Measurements from ENCODE around the gene CST3. TPM values are rescaled to one million over a fixed set of nuclear protein-coding genes. Genes with fewer than 3 reads are reported as not detected.

Gene CST3
- total RNA-seq, 1 experiment from 2014 or later, result 158 TPM

DNA sequence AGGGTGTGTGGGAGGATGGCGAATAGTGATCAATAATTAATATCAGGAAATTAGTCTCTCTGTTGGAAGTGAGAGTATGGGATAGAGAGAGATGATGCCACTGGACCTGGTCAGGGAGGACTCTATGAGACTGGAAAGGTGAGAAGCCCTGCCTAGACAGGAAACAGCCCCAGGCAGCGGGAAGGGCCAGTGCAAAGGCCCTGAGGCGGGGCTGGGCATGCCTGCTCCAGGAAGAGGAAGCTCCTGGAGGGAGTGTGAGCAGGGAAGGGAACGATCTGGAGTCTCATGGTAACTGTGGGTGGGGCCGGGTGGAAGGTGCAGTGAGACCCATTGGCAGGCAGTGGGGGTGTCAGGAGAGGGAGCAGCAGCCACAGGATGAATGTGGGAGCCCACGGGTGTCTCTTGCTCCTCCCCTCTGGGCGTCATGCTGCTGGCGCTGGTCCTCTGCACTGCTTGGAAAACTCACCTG, 1.8 kb upstream of the CST3 start:
- CTCF ChIA-PET, result no interaction called here
- Histone ChIP-seq H3K27ac (ENCODE audit: low read length) (no peak overlapping the region), H3K4me3 (ENCODE audit: low read depth in 2 of 2, low read length in 2 of 2) (no peak overlapping the region), H3K4me1 (ENCODE audit: control insufficient read depth, insufficient read depth, low read length) (peaks cover 8% of the 10 kb centered on the region), H3K36me3 (ENCODE audit: control insufficient read depth, insufficient read depth, low read length) (no peaks in the 10 kb centered on the region), H3K27me3 (ENCODE audit: control insufficient read depth, insufficient read depth, low read length) (no peaks in the 10 kb centered on the region), H3K9me3 (ENCODE audit: control insufficient read depth, insufficient read depth, low read depth, low read length) (no peaks in the 10 kb centered on the region)
- TF ChIP-seq POLR2AphosphoS5 (IDR thresholded peaks at IDR 0.05; ENCODE audit: low read depth, low read length) (no peak), TCF7L2 (IDR thresholded peaks at IDR 0.05; ENCODE audit: low read depth, low read length) (no peak), SIN3A (IDR thresholded peaks at IDR 0.05; ENCODE audit: borderline replicate concordance, insufficient read depth, low read depth, low read length) (no peak), CTCF (IDR thresholded peaks at IDR 0.05) (no peak)
- TF ChIP-seq, protein P1, sequence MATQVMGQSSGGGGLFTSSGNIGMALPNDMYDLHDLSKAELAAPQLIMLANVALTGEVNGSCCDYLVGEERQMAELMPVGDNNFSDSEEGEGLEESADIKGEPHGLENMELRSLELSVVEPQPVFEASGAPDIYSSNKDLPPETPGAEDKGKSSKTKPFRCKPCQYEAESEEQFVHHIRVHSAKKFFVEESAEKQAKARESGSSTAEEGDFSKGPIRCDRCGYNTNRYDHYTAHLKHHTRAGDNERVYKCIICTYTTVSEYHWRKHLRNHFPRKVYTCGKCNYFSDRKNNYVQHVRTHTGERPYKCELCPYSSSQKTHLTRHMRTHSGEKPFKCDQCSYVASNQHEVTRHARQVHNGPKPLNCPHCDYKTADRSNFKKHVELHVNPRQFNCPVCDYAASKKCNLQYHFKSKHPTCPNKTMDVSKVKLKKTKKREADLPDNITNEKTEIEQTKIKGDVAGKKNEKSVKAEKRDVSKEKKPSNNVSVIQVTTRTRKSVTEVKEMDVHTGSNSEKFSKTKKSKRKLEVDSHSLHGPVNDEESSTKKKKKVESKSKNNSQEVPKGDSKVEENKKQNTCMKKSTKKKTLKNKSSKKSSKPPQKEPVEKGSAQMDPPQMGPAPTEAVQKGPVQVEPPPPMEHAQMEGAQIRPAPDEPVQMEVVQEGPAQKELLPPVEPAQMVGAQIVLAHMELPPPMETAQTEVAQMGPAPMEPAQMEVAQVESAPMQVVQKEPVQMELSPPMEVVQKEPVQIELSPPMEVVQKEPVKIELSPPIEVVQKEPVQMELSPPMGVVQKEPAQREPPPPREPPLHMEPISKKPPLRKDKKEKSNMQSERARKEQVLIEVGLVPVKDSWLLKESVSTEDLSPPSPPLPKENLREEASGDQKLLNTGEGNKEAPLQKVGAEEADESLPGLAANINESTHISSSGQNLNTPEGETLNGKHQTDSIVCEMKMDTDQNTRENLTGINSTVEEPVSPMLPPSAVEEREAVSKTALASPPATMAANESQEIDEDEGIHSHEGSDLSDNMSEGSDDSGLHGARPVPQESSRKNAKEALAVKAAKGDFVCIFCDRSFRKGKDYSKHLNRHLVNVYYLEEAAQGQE (IDR thresholded peaks at IDR 0.05; ENCODE audit: insufficient read depth in 1 of 2, low read depth in 2 of 2, low read length in 1 of 2), result no peak
- POLR2A ChIA-PET, result no interaction called here
- intact Hi-C loops (cut with micrococcal nuclease; ENCODE audit: unreplicated experiment), result no loop called here
- ATAC-seq (no peak), DNase-seq (ENCODE audit: low read depth, low spot score) (no peak)
- in situ Hi-C loops (cut with HindIII; ENCODE audit: low pct_unique_long_range_greater_than_20kb, low sequenced_read_pairs), result no loop called here
- no TSS peak for BruUV-seq (replicated peaks)

GRCh38 chr20:23638309-23638708, 554 bp upstream of the CST3 start:
- in situ Hi-C loops (cut with HindIII; ENCODE audit: low pct_unique_long_range_greater_than_20kb, low sequenced_read_pairs) (no loop called here), intact Hi-C loops (cut with micrococcal nuclease; ENCODE audit: unreplicated experiment) (no loop called here)
- H3K4me1 ChIP-seq (ENCODE audit: control insufficient read depth, insufficient read depth, low read length), result peaks cover 8% of the 10 kb centered on the region
- no peaks in the 10 kb centered on the region for H3K27me3 ChIP-seq (ENCODE audit: control insufficient read depth, insufficient read depth, low read length)
- no peak for DNase-seq (ENCODE audit: low read depth, low spot score)
- ChIA-PET CTCF (no interaction called here), POLR2A (no interaction called here)
- no TSS peak for BruUV-seq (replicated peaks)
- no peaks in the 10 kb centered on the region for H3K9me3 ChIP-seq (ENCODE audit: control insufficient read depth, insufficient read depth, low read depth, low read length)
- H3K27ac ChIP-seq (ENCODE audit: low read length), result no peak overlapping the region
- no peak overlapping the region for H3K4me3 ChIP-seq (ENCODE audit: low read depth in 2 of 2, low read length in 2 of 2)
- no peaks in the 10 kb centered on the region for H3K36me3 ChIP-seq (ENCODE audit: control insufficient read depth, insufficient read depth, low read length)
- TF ChIP-seq SIN3A (IDR thresholded peaks at IDR 0.05; ENCODE audit: borderline replicate concordance, insufficient read depth, low read depth, low read length) (no peak), CTCF (IDR thresholded peaks at IDR 0.05) (no peak), POLR2AphosphoS5 (IDR thresholded peaks at IDR 0.05; ENCODE audit: low read depth, low read length) (no peak), TCF7L2 (IDR thresholded peaks at IDR 0.05; ENCODE audit: low read depth, low read length) (no peak)
- TF ChIP-seq, protein P1 (IDR thresholded peaks at IDR 0.05; ENCODE audit: insufficient read depth in 1 of 2, low read depth in 2 of 2, low read length in 1 of 2), result no peak
- ATAC-seq, result no peak
